GM12891 (cell line): ENCODE results near the gene MRPL44.

Experiments
- DNase-seq: peaks from one replicate; pipeline ENCODE4 v3.0.0; 2011; ENCODE audit warnings: low spot score; ENCODE audit not compliant: insufficient read length
- FAIRE-seq: peaks from 2 replicates; lab custom pipeline; 2011; peaks lifted over from hg19 to GRCh38; lab: Jason Lieb, UNC
- PAX5 ChIP-seq: IDR thresholded peaks from 2 replicates; pipeline ENCODE4 v1.6.1; 2011; ENCODE audit warnings: low read length, moderate library complexity, mild to moderate bottlenecking; ENCODE audit not compliant: insufficient read depth, severe bottlenecking
- POLR2A ChIP-seq: IDR thresholded peaks from 2 replicates; pipeline ENCODE4 v1.6.1; 2011; ENCODE audit warnings: low read depth, low read length, control low read depth
- POLR2AphosphoS5 ChIP-seq: IDR thresholded peaks from 2 replicates; pipeline ENCODE4 v1.6.1; 2011; ENCODE audit warnings: low read depth, low read length, control low read depth
- POU2F2 ChIP-seq: IDR thresholded peaks from 2 replicates; pipeline ENCODE4 v1.6.1; 2011; ENCODE audit warnings: low read depth, mild to moderate bottlenecking, control low read depth, low read length, moderate library complexity
- SPI1 ChIP-seq: IDR thresholded peaks from 2 replicates; pipeline ENCODE4 v1.6.1; 2011; ENCODE audit warnings: low read depth, low read length, control low read depth
- TAF1 ChIP-seq: IDR thresholded peaks from 2 replicates; pipeline ENCODE4 v1.6.1; 2011; ENCODE audit warnings: low read depth, low read length, control low read depth

MRPL44 gene

GRCh38 chr2:223922308-223922707, 35.0 kb upstream of the MRPL44 start:
- FAIRE-seq (no peak), DNase-seq (no peak)
- TF ChIP-seq TAF1 (no peak), POLR2AphosphoS5 (no peak), POU2F2 (no peak), PAX5 (no peak), POLR2A (no peak), SPI1 (no peak)

- DNase-seq, result no peak
- no peak for FAIRE-seq
- TF ChIP-seq POLR2AphosphoS5, result no peak
- no peak for TF ChIP-seq SPI1
- TF ChIP-seq TAF1, result no peak
- TF ChIP-seq POLR2A, result no peak
- TF ChIP-seq PAX5, result no peak
- no peak for TF ChIP-seq POU2F2
Observed at GRCh38 chr2:223923976-223924375, 33.3 kb upstream of the MRPL44 start.

- TF ChIP-seq TAF1, result no peak
- TF ChIP-seq POLR2A, result no peak
- no peak for TF ChIP-seq PAX5
- TF ChIP-seq SPI1, result no peak
- no peak for TF ChIP-seq POU2F2
- no peak for TF ChIP-seq POLR2AphosphoS5
- no peak for FAIRE-seq
- no peak for DNase-seq
Observed at GRCh38 chr2:223925106-223925505, 32.2 kb upstream of the MRPL44 start.

DNA sequence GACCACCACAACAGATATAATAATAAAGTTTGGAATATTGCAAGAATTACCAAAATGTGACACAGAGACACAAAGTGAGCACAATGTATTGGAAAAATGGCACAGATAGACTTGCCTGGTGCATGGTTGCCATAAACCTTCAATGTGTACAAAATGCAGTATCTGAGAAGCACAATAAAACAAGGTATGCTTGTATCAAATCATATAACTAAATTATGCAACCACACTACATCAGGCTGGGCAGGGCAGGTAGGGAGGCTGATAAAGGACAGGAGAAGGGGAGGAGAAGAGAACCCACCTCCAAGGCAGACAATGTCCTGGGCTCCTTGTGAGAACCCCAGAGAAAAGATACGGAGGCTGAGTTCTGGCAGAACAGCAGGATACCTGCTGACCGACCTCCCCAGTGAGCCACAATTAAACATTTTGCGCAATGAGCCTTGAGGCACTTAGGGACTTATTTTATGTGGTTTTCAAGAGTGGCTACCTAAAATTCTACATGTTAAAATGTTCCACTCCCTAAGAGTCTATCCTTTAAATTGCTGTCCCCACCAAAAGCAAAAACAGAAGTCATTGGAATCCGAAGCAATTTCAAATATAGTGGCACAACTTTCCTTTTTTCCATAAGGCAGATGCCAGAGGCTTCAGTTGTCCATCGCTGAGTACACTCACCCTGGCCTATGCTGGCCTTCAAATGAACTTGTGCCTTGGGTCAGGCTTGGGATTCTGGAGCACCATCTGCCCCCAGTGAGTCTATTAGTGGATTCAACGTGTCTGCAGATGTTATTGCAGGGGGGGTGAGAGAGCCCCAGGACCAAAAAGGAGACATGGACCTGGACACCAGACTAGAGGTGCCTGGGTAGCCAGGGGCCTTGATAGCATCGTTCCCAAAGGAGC, 28.9 kb upstream of the MRPL44 start:
- no peak for DNase-seq
- FAIRE-seq, result no peak
- TF ChIP-seq POLR2A, result no peak
- TF ChIP-seq SPI1, result no peak
- TF ChIP-seq POU2F2, result no peak
- no peak for TF ChIP-seq TAF1
- TF ChIP-seq POLR2AphosphoS5, result no peak
- no peak for TF ChIP-seq PAX5

- DNase-seq (no peak), FAIRE-seq (no peak)
- TF ChIP-seq SPI1 (no peak), TAF1 (no peak), POU2F2 (no peak), PAX5 (no peak), POLR2AphosphoS5 (no peak), POLR2A (no peak)
Observed at GRCh38 chr2:223929571-223930102, 27.6 kb upstream of the MRPL44 start.

DNA sequence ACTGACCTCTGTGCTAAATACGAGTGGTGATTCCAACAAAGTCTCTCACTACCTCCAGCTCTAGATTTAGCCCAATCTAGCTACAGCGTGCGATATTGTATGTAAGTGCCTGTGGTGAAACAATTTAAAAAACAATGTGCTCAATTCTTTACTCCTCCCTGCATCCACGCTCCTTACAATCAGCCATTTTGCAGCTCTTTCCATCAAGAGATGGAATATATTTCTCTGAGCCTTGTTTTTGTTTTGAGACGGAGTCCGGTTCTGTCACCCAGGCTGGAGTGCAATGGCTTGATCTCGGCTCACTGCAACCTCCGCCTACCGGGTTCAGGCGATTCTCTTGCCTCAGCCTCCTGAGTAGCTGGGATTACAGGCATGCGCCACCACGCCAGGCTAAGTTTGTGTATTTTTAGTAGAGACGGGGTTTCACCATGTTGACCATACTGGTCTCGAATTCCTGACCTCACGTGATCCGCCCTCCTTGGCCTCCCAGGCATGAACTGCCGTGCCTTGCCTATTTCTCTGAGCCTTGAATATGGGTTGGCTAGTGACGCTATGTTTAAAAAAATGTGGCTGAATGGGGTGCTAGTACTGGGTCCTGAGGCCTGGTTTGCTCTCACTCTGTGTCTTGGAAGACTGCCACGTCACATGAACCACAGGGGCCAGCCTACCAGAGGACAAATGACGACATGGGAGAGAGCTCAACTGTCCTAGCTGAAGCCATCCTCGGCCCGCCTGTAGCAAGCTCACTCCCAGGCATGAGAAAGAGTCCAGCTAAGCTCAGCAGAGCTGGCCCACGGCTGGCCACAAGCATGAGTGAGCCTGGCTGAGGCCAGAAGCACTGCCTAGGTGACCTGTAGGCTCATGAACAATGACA, 26.9 kb upstream of the MRPL44 start:
- FAIRE-seq, result no peak
- TF ChIP-seq POU2F2 (no peak), TAF1 (no peak), PAX5 (no peak), SPI1 (no peak), POLR2A (no peak), POLR2AphosphoS5 (no peak)
- DNase-seq, result no peak

- no peak for FAIRE-seq
- DNase-seq, result no peak
- no peak for TF ChIP-seq POU2F2
- no peak for TF ChIP-seq TAF1
- no peak for TF ChIP-seq POLR2A
- no peak for TF ChIP-seq PAX5
- TF ChIP-seq SPI1, result no peak
- no peak for TF ChIP-seq POLR2AphosphoS5
Observed at GRCh38 chr2:223932816-223933800, 24.2 kb upstream of the MRPL44 start.

DNA sequence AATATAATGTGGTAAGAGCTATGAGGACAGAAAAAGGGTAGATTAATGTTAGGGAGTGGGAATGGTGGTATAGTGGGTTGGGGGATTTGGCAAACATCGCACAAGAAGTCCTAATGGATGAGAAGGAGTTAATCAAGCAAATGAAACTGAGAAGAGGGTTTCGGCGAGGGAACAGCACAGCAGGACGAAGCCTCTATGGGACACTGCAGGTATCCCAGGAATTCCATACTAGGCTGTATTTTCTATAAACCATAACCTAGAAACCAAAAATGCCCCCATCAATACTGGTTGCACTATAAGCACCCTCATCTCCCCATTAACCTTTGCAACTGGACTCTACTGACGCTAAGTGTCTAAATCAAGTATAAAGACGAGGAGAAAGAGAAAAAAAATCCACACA, 22.4 kb upstream of the MRPL44 start:
- no peak for FAIRE-seq
- no peak for DNase-seq
- TF ChIP-seq TAF1 (no peak), PAX5 (no peak), SPI1 (no peak), POU2F2 (no peak), POLR2AphosphoS5 (no peak), POLR2A (no peak)
